Smooth muscle cell (in vitro differentiated cells): ENCODE data around the gene HS6ST3. TPM values are rescaled to one million over a fixed set of nuclear protein-coding genes. Genes with fewer than 3 reads are reported as not detected.

ENCODE experiments used
- DNase-seq: peaks from one replicate; lab custom pipeline; 2025; ENCODE audit not compliant: unreplicated experiment; lab: John Stamatoyannopoulos, UW
- H2AFZ ChIP-seq: fragments of 200-600 bp; sonication (generic); 2 replicates; pipeline ENCODE4 v1.6.0; 2016; ENCODE audit warnings: antibody characterized with exemption, low read depth, mild to moderate bottlenecking
- H3F3A ChIP-seq: fragments of 200-600 bp; sonication (generic); 2 replicates; pipeline ENCODE4 v1.6.0; 2017; ENCODE audit warnings: antibody characterized with exemption, low read depth
- H3K27ac ChIP-seq: fragments of 200-600 bp; sonication (generic); 2 replicates; pipeline ENCODE4 v1.5.1; 2016; ENCODE audit warnings: low read depth, mild to moderate bottlenecking
- H3K27me3 ChIP-seq: fragments of 200-600 bp; sonication (generic); 2 replicates; pipeline ENCODE4 v1.6.1; 2016; ENCODE audit warnings: low read depth, mild to moderate bottlenecking
- H3K36me3 ChIP-seq: fragments of 200-600 bp; sonication (generic); 2 replicates; pipeline ENCODE4 v1.5.1; 2016; ENCODE audit warnings: low read depth
- H3K4me1 ChIP-seq: fragments of 200-600 bp; sonication (generic); 2 replicates; pipeline ENCODE4 v1.5.1; 2016; ENCODE audit warnings: low read depth
- H3K4me2 ChIP-seq: fragments of 200-600 bp; sonication (generic); 2 replicates; pipeline ENCODE4 v1.6.0; 2016; ENCODE audit warnings: mild to moderate bottlenecking
- H3K4me3 ChIP-seq: fragments of 200-600 bp; sonication (generic); 2 replicates; pipeline ENCODE4 v1.5.1; 2016; ENCODE audit warnings: mild to moderate bottlenecking
- H3K79me2 ChIP-seq: fragments of 200-600 bp; sonication (generic); 2 replicates; pipeline ENCODE4 v1.6.0; 2016; ENCODE audit warnings: low read depth, mild to moderate bottlenecking
- H3K9ac ChIP-seq: fragments of 200-600 bp; sonication (generic); 2 replicates; pipeline ENCODE4 v1.6.0; 2016; ENCODE audit warnings: low read depth
- H3K9me3 ChIP-seq: fragments of 200-600 bp; sonication (generic); replicated peaks from 2 replicates; pipeline ENCODE4 v1.5.1; 2016; ENCODE audit warnings: low read depth
- H4K20me1 ChIP-seq: fragments of 200-600 bp; sonication (generic); 2 replicates; pipeline ENCODE4 v1.6.0; 2016; ENCODE audit warnings: low read depth
- CTCF ChIP-seq: fragments of 200-600 bp; sonication (generic); IDR thresholded peaks from 2 replicates; pipeline ENCODE4 v1.5.1; 2017; ENCODE audit warnings: borderline replicate concordance, mild to moderate bottlenecking, antibody characterized with exemption; ENCODE audit not compliant: insufficient read depth, poor library complexity, severe bottlenecking
- WGBS: methylation state at CpG from one replicate; pipeline ENCODE4 v1.1.7; 2016; ENCODE audit warnings: low lambda C conversion rate; 5-methylcytosine and 5-hydroxymethylcytosine counted together
- polyA plus RNA-seq: library from polyadenylated mRNA; unstranded; fragments of >200 nt; fragmentation: Nextera tagmentation; extraction: Ambion mirVana; gene quantifications from 2 replicates; pipeline ENCODE4 v1.2.1, GENCODE V29; 2016
- total RNA-seq: library from RNA; depleted of rRNA; stranded (reverse); fragments of >200 nt; gene quantifications from 2 replicates; pipeline ENCODE4 v1.2.3, GENCODE V29; 2014

Gene HS6ST3
- total and polyA plus RNA-seq, 2 experiments from 2014 or later, result 0.09 TPM; not detected in 1

DNA sequence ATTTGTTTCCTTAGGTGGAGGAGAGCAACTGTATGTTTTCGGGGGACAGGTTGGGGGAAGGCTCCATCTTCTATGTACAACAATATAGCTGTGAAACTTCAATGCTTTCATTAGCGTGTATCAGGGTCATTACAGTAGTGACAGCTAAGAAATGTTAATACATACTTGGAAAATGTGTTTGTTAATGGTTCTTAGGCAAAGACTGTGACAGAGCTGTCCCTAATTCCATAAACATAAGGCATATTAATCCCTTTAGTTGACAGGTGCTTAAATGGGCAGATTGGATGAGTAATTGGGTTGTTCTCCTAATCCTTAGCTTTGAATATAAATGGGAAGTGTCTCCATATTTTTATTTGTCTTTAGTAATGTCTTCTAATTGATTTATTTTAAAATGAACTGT lies 313.7 kb downstream of the HS6ST3 start:
- WGBS, result 93% methylated on average over 2 of the region's 2 CpGs
- H2AFZ ChIP-seq, result no peak overlapping the region

GRCh38 chr13:96415831-96416385 lies 326.0 kb downstream of the HS6ST3 start:
- H3K4me3 ChIP-seq, result no peak overlapping the region
- WGBS, result 88% methylated on average over 1 of the region's 1 CpG
- H3K9ac ChIP-seq, result no peak overlapping the region
- H3K27ac ChIP-seq, result no peak overlapping the region
- H3K4me2 ChIP-seq, result no peak overlapping the region
- no peaks in the 10 kb centered on the region for H3K36me3 ChIP-seq
- H3K79me2 ChIP-seq, result no peaks in the 10 kb centered on the region
- H3F3A ChIP-seq, result no peaks in the 10 kb centered on the region
- H2AFZ ChIP-seq, result no peak overlapping the region
- H4K20me1 ChIP-seq, result no peaks in the 10 kb centered on the region
- no peak for DNase-seq
- no peak for TF ChIP-seq CTCF
- H3K27me3 ChIP-seq, result no peaks in the 10 kb centered on the region
- no peaks in the 10 kb centered on the region for H3K9me3 ChIP-seq
- no peaks in the 10 kb centered on the region for H3K4me1 ChIP-seq

More for the DNA sequence above, 313.7 kb downstream of the HS6ST3 start:
- no peak for DNase-seq
- Histone ChIP-seq H3K4me2 (no peak overlapping the region), H3K27ac (no peak overlapping the region), H3K27me3 (no peaks in the 10 kb centered on the region), H4K20me1 (no peaks in the 10 kb centered on the region), H3K9me3 (no peaks in the 10 kb centered on the region), H3K36me3 (no peaks in the 10 kb centered on the region), H3K9ac (no peak overlapping the region), H3K4me1 (no peaks in the 10 kb centered on the region), H3K79me2 (no peaks in the 10 kb centered on the region), H3F3A (no peaks in the 10 kb centered on the region), H3K4me3 (no peak overlapping the region)
- no peak for TF ChIP-seq CTCF

DNA sequence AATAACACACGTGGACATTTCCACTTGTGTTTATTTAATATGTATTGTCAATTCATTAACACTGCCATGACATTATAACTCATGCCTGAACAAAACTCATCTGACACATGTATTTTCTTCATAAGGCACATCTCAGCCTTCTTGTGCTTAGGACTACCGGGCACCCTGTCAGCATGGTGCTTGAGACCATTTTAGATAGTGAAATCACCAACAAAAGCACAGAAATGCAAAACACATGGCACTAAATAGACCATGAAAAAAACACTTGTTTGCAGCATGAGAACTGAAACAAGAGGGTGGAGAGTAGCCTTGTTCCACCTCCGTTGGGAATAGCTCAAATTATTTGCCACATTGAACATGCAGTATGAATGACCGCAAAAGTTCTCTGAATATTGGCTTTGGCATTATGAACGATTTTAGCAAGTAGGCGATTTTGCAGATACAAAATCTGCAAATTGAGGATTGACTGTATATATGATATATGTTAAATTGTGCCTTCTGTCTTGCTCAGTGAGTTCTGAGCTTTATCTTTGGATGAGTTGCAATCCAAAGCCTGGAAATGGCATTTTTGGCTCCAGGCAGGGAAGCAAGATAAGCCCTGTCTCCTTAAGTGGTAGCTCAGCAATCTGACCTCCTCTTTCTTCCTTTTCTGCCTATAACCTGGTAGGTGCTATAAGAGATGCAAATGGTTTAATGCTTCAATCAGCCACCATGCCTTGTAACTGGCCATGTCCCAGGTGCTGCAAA lies 328.2 kb downstream of the HS6ST3 start:
- Histone ChIP-seq H3K79me2 (no peaks in the 10 kb centered on the region), H3K4me3 (no peak overlapping the region), H3K27ac (no peak overlapping the region), H3F3A (no peaks in the 10 kb centered on the region), H3K36me3 (no peaks in the 10 kb centered on the region), H3K9ac (no peak overlapping the region), H3K27me3 (no peaks in the 10 kb centered on the region), H3K4me1 (no peaks in the 10 kb centered on the region), H3K9me3 (no peaks in the 10 kb centered on the region), H2AFZ (no peak overlapping the region), H3K4me2 (no peak overlapping the region), H4K20me1 (no peaks in the 10 kb centered on the region)
- 89% methylated on average over 6 of the region's 6 CpGs for WGBS
- no peak for DNase-seq
- no peak for TF ChIP-seq CTCF

GRCh38 chr13:96421314-96421713 lies 331.4 kb downstream of the HS6ST3 start:
- Histone ChIP-seq H3K27ac (no peak overlapping the region), H3K4me1 (no peaks in the 10 kb centered on the region), H3K4me3 (no peak overlapping the region), H3K9me3 (no peaks in the 10 kb centered on the region), H3K36me3 (no peaks in the 10 kb centered on the region), H3K79me2 (no peaks in the 10 kb centered on the region), H3K9ac (no peak overlapping the region), H2AFZ (no peak overlapping the region), H4K20me1 (no peaks in the 10 kb centered on the region), H3K4me2 (no peak overlapping the region), H3F3A (no peaks in the 10 kb centered on the region), H3K27me3 (no peaks in the 10 kb centered on the region)
- no peak for TF ChIP-seq CTCF
- no peak for DNase-seq
